Trophoblast cell (in vitro differentiated cells and primary cell): Measurements from ENCODE around the gene C20orf144.

Experiments
- DNase-seq, 2 donors: peaks; one replicate each; pipeline ENCODE4 v3.0.0-alpha.2; 2016
- H2AFZ ChIP-seq: 2 replicates; pipeline ENCODE4 v1.6.1; 2013; ENCODE audit warnings: low read length, moderate library complexity, mild to moderate bottlenecking; ENCODE audit not compliant: insufficient read depth, poor library complexity
- H2AK5ac ChIP-seq: 2 replicates; pipeline ENCODE4 v1.6.1; 2013; ENCODE audit warnings: mild to moderate bottlenecking, low read length
- H2BK120ac ChIP-seq: 2 replicates; pipeline ENCODE4 v1.6.1; 2013; ENCODE audit warnings: low read length, mild to moderate bottlenecking, moderate library complexity; ENCODE audit not compliant: insufficient read depth, poor library complexity
- H2BK12ac ChIP-seq: 2 replicates; pipeline ENCODE4 v1.6.1; 2013; ENCODE audit warnings: mild to moderate bottlenecking, low read length, moderate library complexity
- H2BK5ac ChIP-seq: 2 replicates; pipeline ENCODE4 v1.6.1; 2013; ENCODE audit warnings: low read length, low read depth, moderate library complexity, mild to moderate bottlenecking; ENCODE audit not compliant: poor library complexity
- H3K14ac ChIP-seq: 2 replicates; pipeline ENCODE4 v1.6.1; 2013; ENCODE audit warnings: mild to moderate bottlenecking, low read length
- H3K18ac ChIP-seq: 2 replicates; pipeline ENCODE4 v1.6.1; 2013; ENCODE audit warnings: mild to moderate bottlenecking, low read length
- H3K23ac ChIP-seq: 2 replicates; pipeline ENCODE4 v1.6.1; 2013; ENCODE audit warnings: low read length
- H3K27ac ChIP-seq: 2 replicates; pipeline ENCODE4 v1.5.1; 2013; ENCODE audit warnings: low read depth, mild to moderate bottlenecking, inconsistent platforms, low read length, moderate library complexity
- H3K27me3 ChIP-seq: 2 replicates; pipeline ENCODE4 v1.6.1; 2013; ENCODE audit warnings: inconsistent platforms, mild to moderate bottlenecking, low read length, moderate library complexity; ENCODE audit not compliant: insufficient read depth
- H3K36me3 ChIP-seq, 2 experiments: 1 replicate in 1 of 2; 2 replicates in 1 of 2; pipeline ENCODE4 v1.6.1; 2013; ENCODE audit warnings: low read length in 2 of 2, mild to moderate bottlenecking in 2 of 2, moderate library complexity in 1 of 2; ENCODE audit not compliant: insufficient read depth in 2 of 2, control insufficient read depth in 1 of 2
- H3K4ac ChIP-seq: 2 replicates; pipeline ENCODE4 v1.6.1; 2013; ENCODE audit warnings: low read depth, mild to moderate bottlenecking, low read length, moderate library complexity
- H3K4me1 ChIP-seq, 2 experiments: 1 replicate in 1 of 2; 2 replicates in 1 of 2; pipeline ENCODE4 v1.6.1; 2013; ENCODE audit warnings: low read length in 2 of 2, mild to moderate bottlenecking in 2 of 2, moderate library complexity in 1 of 2; ENCODE audit not compliant: insufficient read depth in 2 of 2, control insufficient read depth in 1 of 2
- H3K4me2 ChIP-seq: 2 replicates; pipeline ENCODE4 v1.6.1; 2013; ENCODE audit warnings: inconsistent platforms, mild to moderate bottlenecking, low read length, moderate library complexity
- H3K4me3 ChIP-seq: 2 replicates; pipeline ENCODE4 v1.5.1; 2013; ENCODE audit warnings: mild to moderate bottlenecking, low read depth, low read length, inconsistent platforms
- H3K79me1 ChIP-seq: one replicate; pipeline ENCODE4 v1.6.1; 2013; ENCODE audit warnings: low read length
- H3K79me2 ChIP-seq: 2 replicates; pipeline ENCODE4 v1.6.1; 2013; ENCODE audit warnings: low read length, mild to moderate bottlenecking; ENCODE audit not compliant: control insufficient read depth, insufficient read depth, poor library complexity
- H3K9ac ChIP-seq: 2 replicates; pipeline ENCODE4 v1.6.1; 2013; ENCODE audit warnings: mild to moderate bottlenecking, low read length
- H3K9me3 ChIP-seq: 2 replicates; pipeline ENCODE4 v1.6.1; 2013; ENCODE audit warnings: low read depth, mild to moderate bottlenecking, control low read depth, inconsistent platforms, low read length; ENCODE audit not compliant: insufficient read depth
- H4K12ac ChIP-seq: 2 replicates; pipeline ENCODE4 v1.6.1; 2013; ENCODE audit warnings: low read depth, mild to moderate bottlenecking, low read length, moderate library complexity
- H4K8ac ChIP-seq: 2 replicates; pipeline ENCODE4 v1.6.1; 2013; ENCODE audit warnings: low read depth, mild to moderate bottlenecking, low read length, moderate library complexity
- H4K91ac ChIP-seq: one replicate; pipeline ENCODE4 v1.6.1; 2013; ENCODE audit warnings: low read depth, mild to moderate bottlenecking, low read length, moderate library complexity
- WGBS: extraction: QIAGEN DNeasy Blood & Tissue Kit; methylation state at CpG from one replicate; pipeline ENCODE4 v1.1.7; 2013; ENCODE audit warnings: missing lambda C conversion rate; ENCODE audit not compliant: insufficient read length, insufficient coverage; ENCODE audit errors: extremely low coverage; 5-methylcytosine and 5-hydroxymethylcytosine counted together

Gene C20orf144

DNA sequence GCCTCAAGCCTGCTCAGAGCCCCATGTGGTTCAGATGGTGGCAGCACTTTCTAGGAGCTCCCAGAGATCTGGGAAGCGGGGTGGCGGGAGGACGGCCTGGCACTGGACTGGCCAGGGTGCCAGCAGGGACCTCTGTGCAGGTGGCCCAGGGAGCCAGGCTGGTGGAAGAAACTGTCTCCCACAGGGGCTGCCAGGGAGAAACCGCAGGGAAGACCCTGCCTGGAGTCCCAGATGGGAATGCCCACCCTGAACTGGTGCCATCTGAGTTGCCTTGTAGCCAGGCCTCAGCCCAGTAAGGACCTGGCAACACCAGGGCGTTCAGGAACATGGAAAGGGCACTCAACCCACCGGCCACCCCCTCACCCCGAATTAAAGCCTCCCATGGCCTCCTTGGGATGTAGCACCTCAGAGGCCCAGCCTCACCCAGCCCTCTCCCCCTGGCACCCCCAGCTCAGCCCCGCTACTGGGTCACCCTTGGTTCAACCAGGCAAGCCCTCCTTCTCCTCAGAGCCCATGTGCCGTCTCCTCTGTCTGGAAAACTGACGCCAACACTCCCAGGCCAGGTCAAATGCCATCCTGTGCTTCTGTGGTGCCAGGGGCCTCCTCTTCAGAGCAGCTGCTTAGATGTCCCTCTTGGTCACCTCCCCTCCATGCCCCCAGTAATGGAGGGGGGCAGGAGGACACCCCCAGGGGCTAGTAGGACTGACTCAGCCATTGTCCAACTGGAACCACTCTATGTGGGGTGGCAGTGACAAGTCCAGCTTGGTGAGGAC is 5.9 kb upstream of the C20orf144 start:
- peaks cover 36 to 41% of the 10 kb centered on the region in 2 experiments for H3K36me3 ChIP-seq
- no peaks in the 10 kb centered on the region for H3K79me1 ChIP-seq
- H3K4me2 ChIP-seq, result no peak overlapping the region
- DNase-seq, result no peak
- no peak overlapping the region for H2AK5ac ChIP-seq
- H3K4ac ChIP-seq, result no peak overlapping the region
- H2BK12ac ChIP-seq, result no peak overlapping the region
- no peak overlapping the region for H4K12ac ChIP-seq
- H3K27ac ChIP-seq, result no peak overlapping the region
- H3K9me3 ChIP-seq, result peaks cover 2% of the 10 kb centered on the region
- peaks cover 7% of the 10 kb centered on the region in 2 experiments for H3K4me1 ChIP-seq
- H4K91ac ChIP-seq, result no peak overlapping the region
- H3K79me2 ChIP-seq, result no peaks in the 10 kb centered on the region
- H3K14ac ChIP-seq, result no peak overlapping the region
- no CpG with 5 or more reads among the region's 10 CpGs for WGBS
- H3K9ac ChIP-seq, result no peak overlapping the region
- no peak overlapping the region for H3K4me3 ChIP-seq
- H2BK5ac ChIP-seq, result no peak overlapping the region
- no peak overlapping the region for H2BK120ac ChIP-seq
- no peaks in the 10 kb centered on the region for H3K27me3 ChIP-seq
- H2AFZ ChIP-seq, result no peak overlapping the region
- no peak overlapping the region for H3K18ac ChIP-seq
- no peak overlapping the region for H3K23ac ChIP-seq
- no peak overlapping the region for H4K8ac ChIP-seq

DNA sequence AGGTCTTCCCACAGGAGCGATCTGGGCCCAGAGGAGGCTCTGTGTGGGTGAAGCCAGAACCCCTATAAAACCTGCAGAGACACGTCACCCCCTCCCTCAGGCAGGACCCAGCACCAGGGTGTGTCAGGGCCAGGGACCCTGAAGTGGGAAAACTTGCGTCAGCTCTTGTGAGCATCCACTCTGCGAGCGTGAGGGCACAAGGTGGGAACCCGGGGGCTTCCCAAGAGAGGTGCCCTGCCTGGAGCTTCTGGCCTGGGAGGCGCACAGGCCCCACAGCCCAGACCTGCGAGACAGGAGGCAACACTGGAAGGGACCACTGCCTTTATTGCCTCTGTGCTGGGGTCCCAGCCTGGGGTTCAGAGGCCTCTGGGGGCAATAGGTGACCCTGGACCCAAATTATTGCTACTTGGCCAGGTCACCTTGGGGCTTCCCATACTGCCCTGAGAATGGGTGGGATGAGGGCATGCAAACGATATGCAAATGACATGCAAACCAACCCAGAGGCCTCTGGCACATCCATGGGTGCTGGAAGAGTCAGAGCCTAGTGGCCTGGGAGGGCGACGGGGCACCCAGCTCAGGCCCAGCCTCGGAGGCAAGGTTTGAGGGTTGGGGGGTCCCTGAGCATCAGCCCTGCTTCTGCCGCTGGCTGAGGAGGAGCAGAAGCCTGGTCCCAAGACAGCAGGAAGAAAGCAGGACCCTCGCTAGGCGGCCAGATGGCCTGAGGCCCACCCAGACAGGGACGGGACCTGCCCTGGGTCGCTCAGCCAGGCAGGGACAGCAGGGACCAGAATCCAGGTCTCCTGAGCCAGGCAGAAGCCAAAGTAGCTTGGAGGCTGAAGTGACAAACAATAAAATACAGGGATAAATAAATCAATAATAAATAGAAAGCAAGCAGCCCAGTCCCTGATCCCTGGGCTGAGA is 5.1 kb upstream of the C20orf144 start:
- no peak overlapping the region for H3K9ac ChIP-seq
- H3K27ac ChIP-seq, result no peak overlapping the region
- no peak overlapping the region for H3K4ac ChIP-seq
- no peaks in the 10 kb centered on the region for H3K27me3 ChIP-seq
- H2AK5ac ChIP-seq, result no peak overlapping the region
- no peaks in the 10 kb centered on the region for H3K79me1 ChIP-seq
- H2AFZ ChIP-seq, result no peak overlapping the region
- no peak overlapping the region for H4K91ac ChIP-seq
- no peak overlapping the region for H2BK120ac ChIP-seq
- H3K23ac ChIP-seq, result no peak overlapping the region
- no peak for DNase-seq
- H3K36me3 ChIP-seq, result peaks cover 36 to 41% of the 10 kb centered on the region in 2 experiments
- H3K4me2 ChIP-seq, result no peak overlapping the region
- H3K79me2 ChIP-seq, result no peaks in the 10 kb centered on the region
- no peak overlapping the region for H2BK5ac ChIP-seq
- no peak overlapping the region for H3K18ac ChIP-seq
- H3K14ac ChIP-seq, result no peak overlapping the region
- peaks cover 7% of the 10 kb centered on the region in 2 experiments for H3K4me1 ChIP-seq
- no CpG with 5 or more reads among the region's 17 CpGs for WGBS
- H3K9me3 ChIP-seq, result peaks cover 2% of the 10 kb centered on the region
- no peak overlapping the region for H3K4me3 ChIP-seq
- H4K8ac ChIP-seq, result no peak overlapping the region
- no peak overlapping the region for H2BK12ac ChIP-seq
- no peak overlapping the region for H4K12ac ChIP-seq

DNA sequence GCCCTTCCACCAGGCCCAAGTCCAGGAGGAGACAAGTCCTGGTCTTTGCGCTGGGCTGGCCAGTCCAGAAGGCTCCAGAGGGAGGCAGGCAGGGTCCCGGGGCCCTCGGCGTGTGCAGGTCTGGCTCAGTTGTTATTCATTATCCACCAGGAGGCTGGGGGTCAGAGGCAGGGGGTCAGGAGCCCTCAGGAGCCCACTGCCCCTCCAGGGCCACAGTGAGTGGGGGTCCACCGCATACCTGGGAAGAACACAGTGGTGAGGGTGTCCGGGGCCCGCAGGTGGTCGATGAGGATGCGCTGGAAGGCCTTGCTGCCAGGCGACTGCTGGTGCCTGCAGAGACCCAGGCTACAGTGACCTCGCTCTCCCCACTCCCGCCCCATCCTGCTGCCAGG is 4.4 kb upstream of the C20orf144 start:
- no peak overlapping the region for H3K4ac ChIP-seq
- H3K4me2 ChIP-seq, result no peak overlapping the region
- no peak overlapping the region for H4K91ac ChIP-seq
- no CpG with 5 or more reads among the region's 12 CpGs for WGBS
- H4K8ac ChIP-seq, result no peak overlapping the region
- H3K79me1 ChIP-seq, result no peaks in the 10 kb centered on the region
- no peak overlapping the region for H3K27ac ChIP-seq
- H4K12ac ChIP-seq, result no peak overlapping the region
- no peaks in the 10 kb centered on the region for H3K79me2 ChIP-seq
- no peak overlapping the region for H3K14ac ChIP-seq
- H2AK5ac ChIP-seq, result no peak overlapping the region
- H2BK120ac ChIP-seq, result no peak overlapping the region
- no peak overlapping the region for H3K23ac ChIP-seq
- peaks cover 7 to 8% of the 10 kb centered on the region in 2 experiments for H3K4me1 ChIP-seq
- H3K9ac ChIP-seq, result no peak overlapping the region
- H3K36me3 ChIP-seq, result peaks cover 36 to 41% of the 10 kb centered on the region in 2 experiments
- H2AFZ ChIP-seq, result no peak overlapping the region
- H3K4me3 ChIP-seq, result no peak overlapping the region
- H3K18ac ChIP-seq, result no peak overlapping the region
- H3K27me3 ChIP-seq, result no peaks in the 10 kb centered on the region
- DNase-seq, result no peak
- no peak overlapping the region for H2BK12ac ChIP-seq
- peaks cover 2% of the 10 kb centered on the region for H3K9me3 ChIP-seq
- H2BK5ac ChIP-seq, result no peak overlapping the region

DNA sequence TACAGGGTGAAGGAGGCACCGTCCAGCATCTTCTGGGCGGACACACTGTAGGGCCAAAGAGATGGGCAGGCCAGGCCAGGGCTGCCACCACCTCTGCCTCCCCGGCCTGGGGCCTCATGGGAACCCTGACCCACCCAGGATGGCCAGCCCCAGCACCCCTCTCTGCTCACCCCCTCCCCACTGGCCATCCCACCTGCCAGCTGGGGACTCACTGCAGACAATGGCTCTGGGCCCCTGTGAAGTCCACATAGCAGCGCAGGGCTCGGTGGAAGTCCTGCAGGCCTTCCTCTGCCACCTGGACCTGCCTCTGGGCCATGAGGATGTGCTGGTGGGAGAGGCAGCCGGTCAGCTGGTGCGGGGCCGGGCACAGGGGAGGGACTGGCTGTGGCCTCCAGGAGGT is 3.6 kb upstream of the C20orf144 start:
- Histone ChIP-seq H3K18ac (no peak overlapping the region), H3K79me1 (peaks cover 6% of the 10 kb centered on the region), H3K14ac (no peak overlapping the region), H2AK5ac (no peak overlapping the region), H3K79me2 (peaks cover 3% of the 10 kb centered on the region), H3K4me3 (no peak overlapping the region), H2BK120ac (no peak overlapping the region), H3K4me2 (no peak overlapping the region), H3K23ac (no peak overlapping the region), H2BK5ac (no peak overlapping the region), H3K9me3 (peaks cover 2% of the 10 kb centered on the region), H3K9ac (no peak overlapping the region), H4K91ac (no peak overlapping the region), H4K8ac (no peak overlapping the region), H4K12ac (no peak overlapping the region), H3K27me3 (no peaks in the 10 kb centered on the region), H3K4me1 (peaks cover 10 to 12% of the 10 kb centered on the region in 2 experiments), H3K27ac (no peak overlapping the region), H2AFZ (no peak overlapping the region), H3K4ac (no peak overlapping the region), H3K36me3 (peaks cover 36 to 41% of the 10 kb centered on the region in 2 experiments), H2BK12ac (no peak overlapping the region)
- no peak for DNase-seq
- no CpG with 5 or more reads among the region's 8 CpGs for WGBS
